ENCODE data around the gene ACVR2A.

DNA sequence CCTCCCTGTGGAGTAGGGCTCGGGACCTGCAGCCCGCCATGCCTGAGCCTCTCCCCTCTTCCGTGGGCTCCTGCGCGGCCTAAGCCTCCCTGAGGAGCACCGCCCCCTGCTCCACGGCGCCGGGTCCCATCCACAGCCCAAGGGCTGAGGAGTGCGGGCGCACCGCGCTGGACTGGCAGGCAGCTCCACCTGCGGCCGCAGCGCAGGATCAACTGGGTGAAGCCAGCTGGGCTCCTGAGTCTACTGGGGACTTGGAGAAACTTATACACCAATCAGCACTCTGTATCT lies 17.8 kb upstream of the ACVR2A start:
- no peak for TF ChIP-seq EZH2 (IDR thresholded peaks at IDR 0.05)
- TF ChIP-seq, protein P1, sequence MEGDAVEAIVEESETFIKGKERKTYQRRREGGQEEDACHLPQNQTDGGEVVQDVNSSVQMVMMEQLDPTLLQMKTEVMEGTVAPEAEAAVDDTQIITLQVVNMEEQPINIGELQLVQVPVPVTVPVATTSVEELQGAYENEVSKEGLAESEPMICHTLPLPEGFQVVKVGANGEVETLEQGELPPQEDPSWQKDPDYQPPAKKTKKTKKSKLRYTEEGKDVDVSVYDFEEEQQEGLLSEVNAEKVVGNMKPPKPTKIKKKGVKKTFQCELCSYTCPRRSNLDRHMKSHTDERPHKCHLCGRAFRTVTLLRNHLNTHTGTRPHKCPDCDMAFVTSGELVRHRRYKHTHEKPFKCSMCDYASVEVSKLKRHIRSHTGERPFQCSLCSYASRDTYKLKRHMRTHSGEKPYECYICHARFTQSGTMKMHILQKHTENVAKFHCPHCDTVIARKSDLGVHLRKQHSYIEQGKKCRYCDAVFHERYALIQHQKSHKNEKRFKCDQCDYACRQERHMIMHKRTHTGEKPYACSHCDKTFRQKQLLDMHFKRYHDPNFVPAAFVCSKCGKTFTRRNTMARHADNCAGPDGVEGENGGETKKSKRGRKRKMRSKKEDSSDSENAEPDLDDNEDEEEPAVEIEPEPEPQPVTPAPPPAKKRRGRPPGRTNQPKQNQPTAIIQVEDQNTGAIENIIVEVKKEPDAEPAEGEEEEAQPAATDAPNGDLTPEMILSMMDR (IDR thresholded peaks at IDR 0.05 in 2 of 3, conservative IDR thresholded peaks at IDR 0.05 in 1 of 3; ENCODE audit: borderline replicate concordance in 1 of 3, insufficient read depth in 1 of 3, low read depth in 2 of 3, low read length in 2 of 3): no peak
